22Rv1 (cell line): ENCODE measurements around the gene TCF7L2.

Source experiments
- CTCF ChIP-seq: fragments of 450-650 bp; IDR thresholded peaks from 2 replicates; pipeline ENCODE4 v1.5.1; 2017; ENCODE audit warnings: mild to moderate bottlenecking
- ZFX ChIP-seq: fragments of 450-650 bp; IDR thresholded peaks from 2 replicates; pipeline ENCODE4 v1.6.1; 2017; ENCODE audit warnings: antibody characterized with exemption, borderline replicate concordance

- TF ChIP-seq CTCF (no peak), ZFX (no peak)
These were observed 1.9 kb upstream of the TCF7L2 start for GRCh38 chr10:112948196-112948595.
